Measurements from ENCODE around the gene PTK7.

- TF ChIP-seq CTCF (IDR thresholded peaks at IDR 0.05) (peak in 2 of 3 donors; percentile 35 to 62), POLR2A (IDR thresholded peaks at IDR 0.05) (no peak), POLR2AphosphoS5 (IDR thresholded peaks at IDR 0.05) (no peak)
These were observed 53.5 kb downstream of the PTK7 start for GRCh38 chr6:43129434-43130194.
